Right lobe of liver (tissue), 4 donors: ENCODE data around the gene FLT3.

Experiments
- CTCF ChIP-seq, 4 donors: fragments of 200-600 bp in 3 of 4; fragments of 450-650 bp in 1 of 4; IDR thresholded peaks; one replicate each; pipeline versions ENCODE4 v1.5.1 to v1.8.0; 2016 to 2022; ENCODE audit warnings: antibody characterized with exemption in 4 of 4, mild to moderate bottlenecking in 2 of 4
- POLR2A ChIP-seq: fragments of 450-650 bp; IDR thresholded peaks from one replicate; pipeline ENCODE4 v1.6.1; 2017; ENCODE audit warnings: antibody characterized with exemption, mild to moderate bottlenecking
- donor health status: DM: no; HTN: no; CAD: no.
- donor health status: DM: no; HTN: no; CAD: no.
- donor health status: DM: no; HTN: yes; CAD: no.

GRCh38 chr13:28097503-28097902 is 2.9 kb downstream of the FLT3 start:
- TF ChIP-seq CTCF (IDR thresholded peaks at IDR 0.05): no peak
- TF ChIP-seq POLR2A: no peak
